Measurements from ENCODE around the gene NRP1. TPM values are rescaled to one million over a fixed set of nuclear protein-coding genes. Genes with fewer than 3 reads are reported as not detected.

NRP1 gene
- total and polyA plus RNA-seq, 8 donors: 79.8 to 203 (median 164) TPM

GRCh38 chr10:33201056-33201780, 133.2 kb downstream of the NRP1 start:
- DNase-seq: no peak
- peaks cover 24 to 29% of the 10 kb centered on the region in 2 donors for H3K4me1 ChIP-seq
- no peak overlapping the region for H3K4me3 ChIP-seq
- no peak for ATAC-seq
- peaks cover 0 to 40% of the 10 kb centered on the region in 2 donors for H3K36me3 ChIP-seq
- H3K9me3 ChIP-seq: no peaks in the 10 kb centered on the region
- TF ChIP-seq CTCF (IDR thresholded peaks at IDR 0.05): no peak
- H3K27me3 ChIP-seq: no peaks in the 10 kb centered on the region
- no peak overlapping the region for H3K27ac ChIP-seq
- intact Hi-C loops (cut with DNase I): no loop called here

GRCh38 chr10:33199731-33200232, 134.7 kb downstream of the NRP1 start:
- ATAC-seq (no peak), DNase-seq (no peak)
- intact Hi-C loops (cut with DNase I): no loop called here
- peaks cover 25 to 40% of the 10 kb centered on the region in 2 donors for H3K4me1 ChIP-seq
- H3K27me3 ChIP-seq: no peaks in the 10 kb centered on the region
- H3K9me3 ChIP-seq: no peaks in the 10 kb centered on the region
- no peak overlapping the region for H3K27ac ChIP-seq
- H3K4me3 ChIP-seq: no peak overlapping the region
- TF ChIP-seq CTCF (IDR thresholded peaks at IDR 0.05): no peak
- H3K36me3 ChIP-seq: peaks cover 0 to 33% of the 10 kb centered on the region in 2 donors

GRCh38 chr10:33198610-33199009, 135.9 kb downstream of the NRP1 start:
- H3K4me1 ChIP-seq: peaks cover 35 to 52% of the 10 kb centered on the region in 2 donors
- H3K36me3 ChIP-seq: peaks cover 0 to 29% of the 10 kb centered on the region in 2 donors
- DNase-seq (no peak), ATAC-seq (no peak)
- TF ChIP-seq CTCF (IDR thresholded peaks at IDR 0.05): no peak
- intact Hi-C loops (cut with DNase I): no loop called here
- H3K27ac ChIP-seq: no peak overlapping the region
- H3K27me3 ChIP-seq: no peaks in the 10 kb centered on the region
- no peaks in the 10 kb centered on the region for H3K9me3 ChIP-seq
- H3K4me3 ChIP-seq: no peak overlapping the region

GRCh38 chr10:33196710-33197491, 137.6 kb downstream of the NRP1 start:
- peak overlapping the region; percentile 61 to 72 for H3K27ac ChIP-seq
- no peaks in the 10 kb centered on the region for H3K9me3 ChIP-seq
- intact Hi-C loops (cut with DNase I): no loop called here
- peaks cover 0 to 21% of the 10 kb centered on the region in 2 donors for H3K36me3 ChIP-seq
- H3K27me3 ChIP-seq: no peaks in the 10 kb centered on the region
- peak; percentile 61 for ATAC-seq
- no peak for TF ChIP-seq CTCF (IDR thresholded peaks at IDR 0.05)
- peaks cover 32 to 52% of the 10 kb centered on the region in 2 donors for H3K4me1 ChIP-seq
- peak in 1 of 4 donors; percentile 39 for DNase-seq
- no peak overlapping the region for H3K4me3 ChIP-seq

- Histone ChIP-seq H3K27me3 (no peaks in the 10 kb centered on the region), H3K9me3 (no peaks in the 10 kb centered on the region), H3K4me3 (no peak overlapping the region), H3K36me3 (peaks cover 0 to 15% of the 10 kb centered on the region in 2 donors), H3K4me1 (peaks cover 32 to 46% of the 10 kb centered on the region in 2 donors), H3K27ac (peak overlapping the region; percentile 61 to 72)
- DNase-seq (no peak), ATAC-seq (no peak)
- TF ChIP-seq CTCF (IDR thresholded peaks at IDR 0.05): no peak
- intact Hi-C loops (cut with DNase I): no loop called here
These were observed 138.1 kb downstream of the NRP1 start for GRCh38 chr10:33196377-33196706.
